ENCODE data around the gene ARHGEF16.

GRCh38 chr1:3511856-3512255 is 57.4 kb downstream of the ARHGEF16 start:
- no peak for TF ChIP-seq CTCF (IDR thresholded peaks at IDR 0.05)
- TF ChIP-seq, protein P1, sequence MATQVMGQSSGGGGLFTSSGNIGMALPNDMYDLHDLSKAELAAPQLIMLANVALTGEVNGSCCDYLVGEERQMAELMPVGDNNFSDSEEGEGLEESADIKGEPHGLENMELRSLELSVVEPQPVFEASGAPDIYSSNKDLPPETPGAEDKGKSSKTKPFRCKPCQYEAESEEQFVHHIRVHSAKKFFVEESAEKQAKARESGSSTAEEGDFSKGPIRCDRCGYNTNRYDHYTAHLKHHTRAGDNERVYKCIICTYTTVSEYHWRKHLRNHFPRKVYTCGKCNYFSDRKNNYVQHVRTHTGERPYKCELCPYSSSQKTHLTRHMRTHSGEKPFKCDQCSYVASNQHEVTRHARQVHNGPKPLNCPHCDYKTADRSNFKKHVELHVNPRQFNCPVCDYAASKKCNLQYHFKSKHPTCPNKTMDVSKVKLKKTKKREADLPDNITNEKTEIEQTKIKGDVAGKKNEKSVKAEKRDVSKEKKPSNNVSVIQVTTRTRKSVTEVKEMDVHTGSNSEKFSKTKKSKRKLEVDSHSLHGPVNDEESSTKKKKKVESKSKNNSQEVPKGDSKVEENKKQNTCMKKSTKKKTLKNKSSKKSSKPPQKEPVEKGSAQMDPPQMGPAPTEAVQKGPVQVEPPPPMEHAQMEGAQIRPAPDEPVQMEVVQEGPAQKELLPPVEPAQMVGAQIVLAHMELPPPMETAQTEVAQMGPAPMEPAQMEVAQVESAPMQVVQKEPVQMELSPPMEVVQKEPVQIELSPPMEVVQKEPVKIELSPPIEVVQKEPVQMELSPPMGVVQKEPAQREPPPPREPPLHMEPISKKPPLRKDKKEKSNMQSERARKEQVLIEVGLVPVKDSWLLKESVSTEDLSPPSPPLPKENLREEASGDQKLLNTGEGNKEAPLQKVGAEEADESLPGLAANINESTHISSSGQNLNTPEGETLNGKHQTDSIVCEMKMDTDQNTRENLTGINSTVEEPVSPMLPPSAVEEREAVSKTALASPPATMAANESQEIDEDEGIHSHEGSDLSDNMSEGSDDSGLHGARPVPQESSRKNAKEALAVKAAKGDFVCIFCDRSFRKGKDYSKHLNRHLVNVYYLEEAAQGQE (IDR thresholded peaks at IDR 0.05; ENCODE audit: insufficient read depth in 1 of 2, low read depth in 2 of 2, low read length in 1 of 2), result no peak
- TF ChIP-seq POLR2AphosphoS5 (IDR thresholded peaks at IDR 0.05; ENCODE audit: low read depth, low read length), result no peak
- TF ChIP-seq SIN3A (IDR thresholded peaks at IDR 0.05; ENCODE audit: borderline replicate concordance, insufficient read depth, low read depth, low read length), result no peak
- TF ChIP-seq TCF7L2 (IDR thresholded peaks at IDR 0.05; ENCODE audit: low read depth, low read length), result no peak
